ENCODE measurements around the gene ANK2.
"Not testable (repeated sequence)": the region's sequence is repeated elsewhere in the genome, so short reads cannot be mapped to it uniquely, and the experiment has no call there.

Gene ANK2

GRCh38 chr4:113153529-113154101, 104.2 kb downstream of the ANK2 start:
- DNase-seq (ENCODE audit: low read depth in 2 of 2), result no peak

DNA sequence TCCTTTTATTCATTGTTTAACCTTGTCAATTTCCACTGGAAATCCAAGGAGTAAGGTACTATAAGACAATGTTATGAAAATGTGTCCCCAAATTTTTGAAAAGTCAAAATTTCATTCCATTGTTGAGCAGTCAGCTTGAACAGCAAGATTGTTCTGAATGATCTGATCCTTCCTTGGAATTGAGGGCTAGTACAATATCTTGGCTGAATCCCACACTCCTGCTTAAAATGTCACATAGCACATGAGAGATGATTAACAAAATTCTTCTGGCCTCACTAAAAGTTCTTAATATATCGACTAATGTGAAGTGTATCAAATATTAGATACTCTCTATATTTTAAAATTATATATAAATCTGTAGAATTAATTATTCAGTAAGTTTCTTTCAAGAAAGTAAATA, 104.8 kb downstream of the ANK2 start:
- no peak for DNase-seq (ENCODE audit: low read depth in 2 of 2)

DNA sequence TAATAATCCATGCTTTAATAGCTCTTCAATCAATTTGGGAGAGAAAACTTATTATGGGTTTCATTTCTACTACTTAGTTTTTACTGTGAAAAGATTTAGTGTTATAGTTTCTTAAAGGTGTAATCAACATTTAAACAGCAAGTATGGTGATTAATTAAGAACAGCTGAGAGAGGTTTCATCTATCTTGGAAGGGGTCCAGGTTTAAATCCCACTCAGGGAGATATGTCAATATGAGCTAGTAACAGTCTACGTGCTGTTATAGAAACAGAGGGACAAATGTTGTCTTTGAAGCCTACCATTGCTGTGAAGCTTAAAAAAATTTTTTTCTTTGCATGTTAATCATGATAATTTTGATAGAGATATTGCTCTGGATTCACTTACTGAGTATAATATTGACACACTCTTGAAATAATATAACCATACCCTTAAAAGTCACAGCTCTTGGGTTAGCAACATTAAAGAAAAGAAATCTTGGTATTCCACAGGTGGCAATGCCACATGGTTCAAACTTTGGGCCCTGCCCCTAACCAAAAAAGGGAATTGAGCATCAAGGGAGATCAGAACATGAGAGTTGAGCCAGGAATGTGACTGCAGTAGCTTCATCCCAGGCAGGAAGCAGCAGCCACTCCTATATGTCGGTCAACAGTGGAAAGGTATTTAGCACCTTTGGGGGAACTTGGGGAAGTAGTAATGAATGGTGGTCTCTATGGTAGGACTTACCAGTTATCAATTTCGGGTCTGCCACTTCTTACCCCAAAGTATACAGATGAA, 107.8 kb downstream of the ANK2 start:
- DNase-seq (ENCODE audit: low read depth in 2 of 2), result no peak

- DNase-seq (ENCODE audit: low read depth in 2 of 2), result no peak
Observed at GRCh38 chr4:113159942-113160545, 110.6 kb downstream of the ANK2 start.

DNA sequence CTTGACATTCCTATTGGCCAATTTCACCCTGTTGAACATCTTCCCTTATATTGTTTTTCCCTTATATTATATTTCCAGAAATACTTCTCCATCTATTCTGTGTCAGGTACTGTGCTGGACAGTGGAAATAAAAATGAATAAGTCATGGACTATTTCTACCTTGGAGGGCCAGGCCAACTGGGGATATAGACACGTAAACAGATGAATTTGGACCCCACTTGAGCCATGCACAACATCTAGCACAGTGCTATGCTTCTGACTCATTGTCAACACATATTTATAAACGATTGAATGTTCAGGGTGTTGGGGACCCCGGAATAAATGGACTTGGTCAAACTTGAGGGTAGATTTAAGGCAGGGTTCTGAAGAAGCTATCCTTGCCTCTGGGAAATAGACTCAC, 111.1 kb downstream of the ANK2 start:
- no peak for DNase-seq (ENCODE audit: low read depth in 2 of 2)

GRCh38 chr4:113162089-113162488, 112.6 kb downstream of the ANK2 start:
- DNase-seq (ENCODE audit: low read depth in 2 of 2), result no peak

- no peak for DNase-seq (ENCODE audit: low read depth in 2 of 2)
Observed at GRCh38 chr4:113169368-113169767, 119.9 kb downstream of the ANK2 start.

GRCh38 chr4:113170115-113170804, 120.8 kb downstream of the ANK2 start:
- DNase-seq (ENCODE audit: low read depth in 2 of 2), result no peak

- DNase-seq (ENCODE audit: low read depth in 2 of 2), result no peak
Observed at GRCh38 chr4:113170805-113171468, 121.5 kb downstream of the ANK2 start.

- DNase-seq (ENCODE audit: low read depth in 2 of 2), result no peak
Observed at GRCh38 chr4:113173126-113173792, 123.8 kb downstream of the ANK2 start.

DNA sequence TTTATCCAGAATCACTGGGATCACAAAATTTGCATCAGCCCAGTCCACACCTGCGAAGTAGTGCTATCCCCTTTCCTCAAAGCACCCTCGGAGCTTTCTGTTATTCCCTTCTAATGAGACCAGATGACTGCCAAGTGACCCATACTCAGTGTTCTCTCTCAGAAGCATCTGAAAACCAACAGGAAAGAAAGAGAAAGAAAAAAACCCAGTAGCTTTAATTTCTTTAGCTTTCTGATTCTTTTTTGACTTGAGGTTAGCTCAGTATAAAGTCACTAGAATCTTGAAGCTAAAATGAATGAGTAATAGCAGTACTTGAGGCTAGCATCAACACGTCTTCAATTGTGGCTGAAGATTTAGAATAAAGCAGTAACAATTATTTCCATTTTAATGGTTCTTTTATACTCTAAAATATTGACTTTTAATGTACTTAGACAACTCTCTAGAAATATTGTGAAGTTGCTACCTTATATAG, 124.4 kb downstream of the ANK2 start:
- DNase-seq (ENCODE audit: low read depth in 2 of 2), result no peak

DNA sequence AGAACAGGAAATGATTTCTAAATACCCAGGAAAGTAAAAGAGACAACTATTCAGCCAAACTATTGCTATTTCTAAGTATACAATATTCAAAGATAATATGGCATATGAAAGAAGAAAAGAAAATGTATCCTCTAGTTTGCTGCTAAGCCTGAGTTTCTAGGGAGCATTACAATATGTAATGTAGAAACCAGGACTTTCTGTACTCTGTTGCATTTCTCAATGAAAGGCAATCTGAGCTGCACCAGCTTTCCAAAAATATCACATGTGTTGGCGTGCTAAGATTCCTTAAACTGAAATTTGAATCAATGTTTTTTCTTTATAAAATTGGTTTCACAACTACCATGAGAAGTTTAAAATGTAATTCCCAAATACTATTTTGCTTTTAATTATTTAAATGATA, 129.6 kb downstream of the ANK2 start:
- DNase-seq (ENCODE audit: low read depth in 2 of 2), result no peak

DNA sequence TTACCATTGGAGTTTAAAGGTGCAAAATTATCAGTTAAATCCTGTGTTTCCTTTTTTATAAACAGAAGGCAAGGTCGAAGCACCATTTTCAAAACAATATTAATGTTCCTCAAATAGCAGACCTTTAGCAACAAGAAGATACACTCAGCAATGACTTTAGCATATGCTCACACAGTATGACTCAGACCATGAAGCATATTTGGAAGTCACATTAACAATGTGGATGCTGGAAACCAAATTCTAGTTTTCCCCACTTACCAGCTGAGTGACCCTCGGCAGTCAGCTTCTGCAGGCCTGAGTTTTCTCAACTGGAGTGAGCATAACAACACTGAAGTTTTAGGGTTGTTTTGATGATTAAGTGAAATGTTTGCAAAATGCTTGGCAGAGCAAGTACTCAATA, 130.5 kb downstream of the ANK2 start:
- no peak for DNase-seq (ENCODE audit: low read depth in 2 of 2)

DNA sequence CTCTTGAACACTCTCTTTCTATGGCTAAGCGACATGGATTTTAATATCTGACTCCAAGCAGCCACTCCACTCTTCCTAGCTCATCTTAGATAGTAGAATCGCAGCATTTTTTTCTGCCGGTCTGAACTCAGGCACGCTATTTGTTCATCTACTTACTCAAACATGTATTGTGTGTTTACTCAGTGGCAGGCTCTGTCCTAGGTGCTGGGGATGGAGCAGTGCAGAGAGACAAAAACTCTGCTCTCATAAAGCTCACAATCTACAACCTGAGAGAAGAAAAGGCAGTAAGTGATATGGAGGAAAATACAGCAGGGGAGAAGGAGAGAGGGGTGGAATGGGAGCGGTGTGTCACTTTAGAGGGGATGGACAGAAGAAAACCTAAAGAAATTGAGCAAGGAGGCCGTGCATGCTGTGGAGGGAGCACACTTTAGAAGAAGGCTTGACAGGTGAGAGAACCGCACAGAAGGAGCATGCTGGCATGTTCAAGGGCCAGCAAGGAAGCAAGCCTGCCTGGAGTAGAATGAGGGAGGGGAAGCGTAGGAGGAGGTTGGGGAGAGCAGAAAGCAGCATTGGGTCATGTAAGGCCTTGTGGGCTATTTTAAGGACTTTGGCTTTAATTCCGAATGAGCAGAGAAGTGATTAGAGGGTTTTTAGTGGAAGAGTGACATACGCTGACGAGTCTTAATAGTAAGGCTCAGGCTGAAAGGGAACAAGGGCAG, 132.0 kb downstream of the ANK2 start:
- no peak for DNase-seq (ENCODE audit: low read depth in 2 of 2)

- no peak for DNase-seq (ENCODE audit: low read depth in 2 of 2)
Observed at GRCh38 chr4:113183032-113183605, 133.7 kb downstream of the ANK2 start.

DNA sequence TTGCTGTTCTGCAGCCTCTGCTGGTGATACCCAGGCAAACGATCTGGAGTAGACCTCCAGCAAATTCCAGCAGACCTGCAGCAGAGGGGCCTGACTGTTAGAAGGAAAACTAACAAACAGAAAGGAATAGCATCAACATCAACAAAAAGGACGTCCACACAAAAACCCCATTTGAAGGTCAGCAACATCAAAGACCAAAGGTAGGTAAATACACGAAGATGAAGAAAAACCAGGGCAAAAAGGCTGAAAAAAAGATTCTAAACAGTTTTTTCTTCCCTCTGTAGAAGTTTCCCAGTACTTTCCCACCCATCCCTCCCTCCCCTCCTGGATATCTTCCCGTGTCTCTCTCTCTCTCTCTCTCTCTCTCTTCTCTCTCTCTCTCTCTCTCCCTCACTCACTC, 136.8 kb downstream of the ANK2 start:
- DNase-seq (ENCODE audit: low read depth in 2 of 2), result not testable (repeated sequence)

- DNase-seq (ENCODE audit: low read depth in 2 of 2), result no peak
Observed at GRCh38 chr4:113186913-113187312, 137.5 kb downstream of the ANK2 start.

GRCh38 chr4:113187358-113187757, 137.9 kb downstream of the ANK2 start:
- DNase-seq (ENCODE audit: low read depth in 2 of 2), result no peak

- DNase-seq (ENCODE audit: low read depth in 2 of 2), result no peak
Observed at GRCh38 chr4:113189546-113189945, 140.1 kb downstream of the ANK2 start.

- DNase-seq (ENCODE audit: low read depth in 2 of 2), result no peak
Observed at GRCh38 chr4:113209153-113209552, 159.7 kb downstream of the ANK2 start.

Data from stimulated activated CD4-positive, alpha-beta T cell treated with anti-CD3 and anti-CD28 coated beads, Interleukin-1b, Interleukin-23, amount 100 ng/mL, for 4 hours (primary cell).